ENCODE data around the gene DNPEP.
A peak's percentile ranks its signal among the peaks of the same experiment; 100 is the strongest.

DNPEP gene

DNA sequence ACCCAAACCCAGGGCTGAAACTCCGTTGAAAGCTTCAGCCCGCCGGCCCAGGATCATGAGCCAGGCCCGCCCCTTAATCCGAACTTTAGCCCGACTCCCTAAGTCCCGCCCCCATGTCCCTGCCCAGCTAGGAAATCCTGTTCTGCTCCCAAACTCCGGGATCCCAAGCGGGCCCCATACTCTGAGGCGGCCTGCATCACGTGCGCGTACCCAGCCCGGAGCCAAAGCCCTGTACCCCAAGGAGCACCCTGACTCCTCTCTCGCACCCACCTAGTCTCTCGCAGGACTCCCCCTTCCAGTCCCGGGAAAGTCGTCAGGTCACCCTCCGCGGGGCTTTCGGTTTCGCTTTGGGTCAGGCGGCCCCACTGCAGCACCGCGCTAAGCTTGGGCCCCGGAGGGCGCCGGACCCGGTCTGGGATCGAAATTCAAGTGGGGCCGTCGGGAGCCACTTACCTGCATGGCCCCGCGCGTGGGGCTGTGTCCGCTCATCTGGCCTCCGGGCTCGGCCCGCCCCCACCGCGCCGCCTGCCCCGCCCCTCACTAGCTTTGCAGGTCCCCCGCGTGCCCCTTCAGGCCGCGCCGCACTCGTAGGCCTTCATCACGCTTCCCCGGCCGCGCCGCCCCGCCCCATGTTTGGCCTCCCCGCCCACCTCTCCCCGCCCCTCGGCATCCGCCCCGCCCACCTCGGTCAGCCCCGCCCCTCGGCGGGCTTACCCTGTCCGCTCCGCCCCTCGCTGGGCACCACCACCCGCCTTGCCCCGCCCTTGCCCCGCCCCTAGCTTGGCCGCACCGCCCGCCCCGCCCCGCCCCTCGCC, at the start of gene DNPEP (continued):
- TF ChIP-seq ZNF133 (tag by site-specific recombination; IDR thresholded peaks at IDR 0.05), result no peak

- Histone ChIP-seq H3K4me3 (ENCODE audit: low read depth, low read length) (no peak overlapping the region), H3K27ac (ENCODE audit: extremely low read depth, low read depth, low read length) (no peak overlapping the region), H3K9me3 (ENCODE audit: control insufficient read depth, insufficient read depth, low read depth, low read length) (no peaks in the 10 kb centered on the region), H3K36me3 (ENCODE audit: control insufficient read depth in 2 of 2, insufficient read depth in 1 of 2, low read length in 2 of 2) (no peaks in the 10 kb centered on the region), H3K4me1 (ENCODE audit: control insufficient read depth, insufficient read depth, low read length) (no peaks in the 10 kb centered on the region)
- CTCF ChIA-PET, result interaction anchor here (0.6 to 2.2 kb wide), 11 partner anchors 9 to 99 kb away, joined by 3 to 11 read pairs (median 4); no protein-coding TSS in a partner anchor
- POLR2A ChIA-PET, result interaction anchor here (0.6 kb wide), 1 partner anchor 391 kb away, joined by 5 read pairs; no protein-coding TSS in a partner anchor
- no peak for TF ChIP-seq ZFP41 (tag by site-specific recombination; IDR thresholded peaks at IDR 0.05; ENCODE audit: borderline replicate concordance)
- TF ChIP-seq, protein P1, sequence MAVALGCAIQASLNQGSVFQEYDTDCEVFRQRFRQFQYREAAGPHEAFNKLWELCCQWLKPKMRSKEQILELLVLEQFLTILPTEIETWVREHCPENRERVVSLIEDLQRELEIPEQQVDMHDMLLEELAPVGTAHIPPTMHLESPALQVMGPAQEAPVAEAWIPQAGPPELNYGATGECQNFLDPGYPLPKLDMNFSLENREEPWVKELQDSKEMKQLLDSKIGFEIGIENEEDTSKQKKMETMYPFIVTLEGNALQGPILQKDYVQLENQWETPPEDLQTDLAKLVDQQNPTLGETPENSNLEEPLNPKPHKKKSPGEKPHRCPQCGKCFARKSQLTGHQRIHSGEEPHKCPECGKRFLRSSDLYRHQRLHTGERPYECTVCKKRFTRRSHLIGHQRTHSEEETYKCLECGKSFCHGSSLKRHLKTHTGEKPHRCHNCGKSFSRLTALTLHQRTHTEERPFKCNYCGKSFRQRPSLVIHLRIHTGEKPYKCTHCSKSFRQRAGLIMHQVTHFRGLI (tag by site-specific recombination; IDR thresholded peaks at IDR 0.05), result peak; percentile 83
These were observed 49.4 kb upstream of the DNPEP start for GRCh38 chr2:219437141-219437540.

GRCh38 chr2:219436491-219436890, 48.8 kb upstream of the DNPEP start:
- CTCF ChIA-PET, result interaction anchor here (0.6 to 2.2 kb wide), 12 partner anchors 8 to 206 kb away, joined by 3 to 11 read pairs (median 4); no protein-coding TSS in a partner anchor
- H3K27ac ChIP-seq (ENCODE audit: extremely low read depth, low read depth, low read length), result no peak overlapping the region

DNA sequence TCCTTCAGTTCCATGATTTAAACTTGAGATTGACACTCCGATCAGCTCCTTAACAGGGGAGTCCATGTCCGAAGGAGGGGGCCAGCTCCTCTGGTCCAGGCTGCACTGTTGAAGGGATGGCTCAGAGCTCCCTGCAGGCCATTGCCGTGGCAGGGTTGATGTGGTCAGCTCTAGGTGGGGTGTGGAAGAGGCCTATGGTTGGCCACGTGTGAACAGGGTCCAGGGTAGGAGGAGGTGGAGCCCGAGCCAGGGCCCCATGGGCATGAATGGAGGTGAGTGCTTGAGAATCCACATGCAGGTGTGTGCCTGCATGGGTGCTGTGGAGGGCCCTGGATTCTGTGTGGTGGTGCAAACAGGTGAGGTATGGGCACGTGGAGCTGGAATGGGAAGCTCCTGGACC, 48.0 kb upstream of the DNPEP start:
- H3K9me3 ChIP-seq (ENCODE audit: control insufficient read depth, insufficient read depth, low read depth, low read length), result no peaks in the 10 kb centered on the region
- H3K27ac ChIP-seq (ENCODE audit: extremely low read depth, low read depth, low read length), result no peak overlapping the region
- no peak overlapping the region for H3K4me3 ChIP-seq (ENCODE audit: low read depth, low read length)
- ChIA-PET CTCF (interaction anchor here (0.6 to 2.2 kb wide), 7 partner anchors 14 to 207 kb away, joined by 3 to 11 read pairs (median 4); no protein-coding TSS in a partner anchor), POLR2A (no interaction called here)
- no peaks in the 10 kb centered on the region for H3K36me3 ChIP-seq (ENCODE audit: control insufficient read depth in 2 of 2, insufficient read depth in 1 of 2, low read length in 2 of 2)
- H3K4me1 ChIP-seq (ENCODE audit: control insufficient read depth, insufficient read depth, low read length), result no peaks in the 10 kb centered on the region
- TF ChIP-seq HIC1 (tag by site-specific recombination; IDR thresholded peaks at IDR 0.05), result no peak
- TF ChIP-seq ZNF629 (tag by site-specific recombination; IDR thresholded peaks at IDR 0.05), result no peak
- TF ChIP-seq ZNF174 (tag by site-specific recombination; IDR thresholded peaks at IDR 0.05), result no peak
- no peak for TF ChIP-seq PRDM1 (tag by site-specific recombination; IDR thresholded peaks at IDR 0.05)
- TF ChIP-seq, protein P2, sequence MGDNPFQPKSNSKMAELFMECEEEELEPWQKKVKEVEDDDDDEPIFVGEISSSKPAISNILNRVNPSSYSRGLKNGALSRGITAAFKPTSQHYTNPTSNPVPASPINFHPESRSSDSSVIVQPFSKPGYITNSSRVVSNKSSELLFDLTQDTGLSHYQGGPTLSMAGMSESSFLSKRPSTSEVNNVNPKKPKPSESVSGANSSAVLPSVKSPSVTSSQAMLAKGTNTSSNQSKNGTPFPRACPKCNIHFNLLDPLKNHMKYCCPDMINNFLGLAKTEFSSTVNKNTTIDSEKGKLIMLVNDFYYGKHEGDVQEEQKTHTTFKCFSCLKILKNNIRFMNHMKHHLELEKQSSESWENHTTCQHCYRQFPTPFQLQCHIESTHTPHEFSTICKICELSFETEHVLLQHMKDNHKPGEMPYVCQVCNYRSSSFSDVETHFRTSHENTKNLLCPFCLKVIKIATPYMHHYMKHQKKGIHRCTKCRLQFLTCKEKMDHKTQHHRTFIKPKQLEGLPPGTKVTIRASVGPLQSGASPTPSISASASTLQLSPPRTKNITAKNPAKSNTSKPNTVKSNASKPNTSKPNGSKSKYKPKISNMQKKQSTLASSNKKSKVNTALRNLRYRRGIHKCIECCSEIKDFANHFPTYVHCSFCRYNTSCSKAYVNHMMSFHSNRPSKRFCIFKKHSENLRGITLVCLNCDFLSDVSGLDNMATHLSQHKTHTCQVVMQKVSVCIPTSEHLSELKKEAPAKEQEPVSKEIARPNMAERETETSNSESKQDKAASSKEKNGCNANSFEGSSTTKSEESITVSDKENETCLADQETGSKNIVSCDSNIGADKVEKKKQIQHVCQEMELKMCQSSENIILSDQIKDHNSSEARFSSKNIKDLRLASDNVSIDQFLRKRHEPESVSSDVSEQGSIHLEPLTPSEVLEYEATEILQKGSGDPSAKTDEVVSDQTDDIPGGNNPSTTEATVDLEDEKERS (tag by site-specific recombination; IDR thresholded peaks at IDR 0.05), result no peak
- no peak for TF ChIP-seq ZNF112 (tag by site-specific recombination; IDR thresholded peaks at IDR 0.05)
- no peak for TF ChIP-seq KLF17 (tag by site-specific recombination; IDR thresholded peaks at IDR 0.05)
- TF ChIP-seq TCF7L2 (IDR thresholded peaks at IDR 0.05; ENCODE audit: borderline replicate concordance, low read depth, low read length), result no peak
- no peak for TF ChIP-seq ZNF76 (tag by site-specific recombination; IDR thresholded peaks at IDR 0.05; ENCODE audit: borderline replicate concordance, low read depth)
- no peak for TF ChIP-seq ZNF626 (tag by site-specific recombination; IDR thresholded peaks at IDR 0.05)
- no peak for TF ChIP-seq ZNF585B (tag by site-specific recombination; IDR thresholded peaks at IDR 0.05)
- TF ChIP-seq ZNF791 (tag by site-specific recombination; IDR thresholded peaks at IDR 0.05), result no peak
- TF ChIP-seq ZNF239 (tag by site-specific recombination; IDR thresholded peaks at IDR 0.05), result no peak
- no peak for TF ChIP-seq ZNF610 (tag by site-specific recombination; IDR thresholded peaks at IDR 0.05; ENCODE audit: borderline replicate concordance)
- TF ChIP-seq ZNF514 (tag by site-specific recombination; IDR thresholded peaks at IDR 0.05), result no peak
- TF ChIP-seq ZNF747 (tag by site-specific recombination; IDR thresholded peaks at IDR 0.05), result no peak
- no peak for TF ChIP-seq ZNF426 (tag by site-specific recombination; IDR thresholded peaks at IDR 0.05)

More at GRCh38 chr2:219436491-219436890, 48.8 kb upstream of the DNPEP start:
- Histone ChIP-seq H3K36me3 (ENCODE audit: control insufficient read depth in 2 of 2, insufficient read depth in 1 of 2, low read length in 2 of 2) (no peaks in the 10 kb centered on the region), H3K4me1 (ENCODE audit: control insufficient read depth, insufficient read depth, low read length) (no peaks in the 10 kb centered on the region), H3K4me3 (ENCODE audit: low read depth, low read length) (no peak overlapping the region), H3K9me3 (ENCODE audit: control insufficient read depth, insufficient read depth, low read depth, low read length) (no peaks in the 10 kb centered on the region)
- TF ChIP-seq ZNF354C (tag by site-specific recombination; IDR thresholded peaks at IDR 0.05; ENCODE audit: borderline replicate concordance, low read depth) (no peak), ZNF558 (tag by site-specific recombination; IDR thresholded peaks at IDR 0.05) (no peak), ZNF571 (tag by site-specific recombination; IDR thresholded peaks at IDR 0.05) (no peak)
- POLR2A ChIA-PET, result interaction anchor here (0.6 kb wide), 1 partner anchor 392 kb away, joined by 5 read pairs; no protein-coding TSS in a partner anchor
